DMS114 treated with DMSO at 0.1 percent for 48 hours (cell line): ENCODE data around the gene ASPN.

ENCODE experiments used
- DNase-seq: peaks from one replicate; lab custom pipeline; 2025; ENCODE audit not compliant: unreplicated experiment; lab: John Stamatoyannopoulos, UW

Gene ASPN

GRCh38 chr9:92482329-92482728 lies at the start of gene ASPN:
ASPN (minus strand) TSS chr9:92482506.
- DNase-seq = no peak

GRCh38 chr9:92530893-92531292 lies 48.6 kb upstream of the ASPN start:
- no peak for DNase-seq

- DNase-seq = no peak
These were observed 46.8 kb upstream of the ASPN start for GRCh38 chr9:92529124-92529523.

DNA sequence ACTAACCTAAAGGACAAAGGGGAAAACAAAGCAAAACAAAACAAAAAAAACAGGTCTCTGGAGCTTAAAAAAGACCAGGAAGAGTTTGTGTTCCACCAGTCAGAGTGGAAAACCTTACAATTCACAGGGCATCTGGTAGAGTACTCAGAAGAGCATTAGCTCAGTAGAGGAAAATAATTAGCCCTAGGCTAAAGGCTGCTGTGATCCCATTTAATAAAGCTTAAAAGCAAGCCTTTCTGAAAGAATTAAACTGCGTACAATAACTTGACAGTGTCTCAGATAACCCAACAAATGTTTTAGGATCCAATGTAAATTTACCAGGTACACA lies 46.2 kb upstream of the ASPN start:
- DNase-seq = no peak

- no peak for DNase-seq
These were observed 45.7 kb upstream of the ASPN start for GRCh38 chr9:92527832-92528521.

DNA sequence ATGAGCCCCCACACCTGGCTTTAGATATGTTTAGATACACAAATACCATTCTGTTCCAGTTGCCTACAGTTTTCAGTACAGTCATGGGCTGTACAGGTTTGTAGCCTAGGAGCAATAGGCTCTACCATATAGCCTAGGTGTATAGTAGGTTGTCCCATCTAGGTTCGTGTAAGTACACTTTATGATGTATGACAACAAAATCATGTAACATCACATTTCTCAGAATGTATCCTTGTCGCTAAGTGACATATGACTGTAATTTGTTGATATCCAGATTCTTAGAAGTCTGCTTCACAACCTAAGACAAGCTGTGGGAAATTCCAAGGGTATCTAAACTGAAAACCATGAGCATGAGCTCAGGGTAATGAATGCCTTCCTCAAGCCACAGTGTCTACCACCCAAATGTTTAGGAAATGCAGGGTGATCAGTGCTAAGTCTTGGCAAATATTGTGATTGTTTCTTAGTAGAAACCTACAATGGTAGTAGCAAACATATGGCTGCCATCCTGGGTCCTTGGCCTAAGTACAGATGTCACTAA lies 45.1 kb upstream of the ASPN start:
- DNase-seq = no peak

DNA sequence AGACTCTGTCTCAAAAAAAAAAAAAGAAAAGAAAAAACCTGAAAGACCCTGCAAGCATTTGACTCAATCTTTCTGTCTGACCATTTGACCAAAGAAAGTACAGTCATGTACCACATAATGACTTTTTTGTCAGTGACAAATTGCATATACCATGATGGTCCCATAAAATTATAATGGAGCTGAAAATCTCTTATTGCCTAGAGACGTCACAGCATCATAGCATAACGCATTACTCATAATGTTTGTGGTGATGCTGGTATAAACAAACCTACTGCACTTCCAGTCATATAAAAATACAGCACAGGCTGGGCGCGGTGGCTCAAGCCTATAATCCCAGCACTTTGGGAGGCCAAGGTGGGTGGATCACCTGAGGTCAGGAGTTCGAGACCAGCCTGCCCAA lies 43.0 kb upstream of the ASPN start:
- no peak for DNase-seq

GRCh38 chr9:92524881-92525280 lies 42.6 kb upstream of the ASPN start:
- DNase-seq = no peak

DNA sequence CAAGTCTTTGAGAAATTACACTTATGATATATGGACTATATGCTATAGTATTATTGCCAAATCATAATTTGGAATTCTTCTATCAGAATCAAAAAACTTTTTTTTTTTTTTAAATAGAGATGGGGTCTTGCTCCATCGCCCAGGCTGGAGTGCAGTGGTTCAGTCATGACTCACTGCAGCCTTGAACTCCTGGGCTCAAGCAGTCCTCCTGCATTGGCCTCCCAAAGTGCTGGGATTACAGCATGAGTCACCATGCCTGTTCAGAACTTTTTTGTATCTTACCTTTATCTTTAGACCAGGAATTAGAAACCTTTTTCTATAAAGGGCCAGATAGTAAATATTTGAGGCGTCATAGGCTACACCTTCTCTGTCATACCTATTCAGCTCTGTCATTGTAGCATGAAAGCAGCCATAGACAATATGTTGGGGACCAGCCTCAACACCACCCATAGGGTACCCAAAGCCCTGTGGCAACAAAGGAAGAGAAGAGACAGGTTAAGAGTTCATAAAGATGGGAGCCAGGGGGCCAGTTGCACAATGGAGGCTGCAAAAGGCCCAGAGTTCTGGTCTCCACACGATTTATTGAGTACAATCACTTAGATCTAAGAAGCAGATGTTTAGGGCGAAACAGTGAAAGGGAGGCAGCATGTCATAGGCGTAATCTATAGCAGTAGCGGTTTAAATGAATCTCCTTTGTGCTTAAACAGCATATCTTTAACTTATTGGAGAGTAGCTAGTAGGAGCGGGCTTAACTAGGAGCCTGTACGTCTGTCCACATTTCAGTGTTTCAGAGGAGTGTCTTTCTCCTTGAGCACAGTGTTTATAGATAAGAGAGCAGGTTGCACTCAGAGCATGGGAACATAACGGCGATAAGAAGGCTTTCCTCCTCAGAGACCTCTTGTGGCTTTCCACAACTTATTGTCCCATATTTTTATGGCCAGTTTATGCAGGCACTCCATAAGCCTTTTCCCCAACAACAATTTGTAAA lies 41.0 kb upstream of the ASPN start:
- DNase-seq = no peak

- no peak for DNase-seq
These were observed 38.5 kb upstream of the ASPN start for GRCh38 chr9:92520837-92521236.

DNA sequence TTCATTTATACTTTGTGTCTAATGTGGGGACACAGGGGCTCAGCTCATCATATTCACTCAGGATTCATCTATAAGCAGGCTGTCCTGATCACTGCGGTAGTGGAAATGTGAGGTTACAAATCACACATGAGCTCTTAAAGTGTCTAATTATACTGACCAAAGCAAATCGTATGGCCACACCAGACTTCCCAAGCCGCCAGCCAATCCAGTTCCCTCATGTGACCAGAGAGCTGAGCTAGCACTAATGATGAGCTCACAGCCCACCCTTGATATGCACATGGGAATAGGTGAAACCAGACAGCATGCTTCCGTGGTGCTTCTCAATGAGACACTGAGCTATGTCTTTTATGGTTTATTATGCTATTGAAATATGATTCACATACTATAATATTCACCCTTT lies 35.9 kb upstream of the ASPN start:
- DNase-seq = no peak

DNA sequence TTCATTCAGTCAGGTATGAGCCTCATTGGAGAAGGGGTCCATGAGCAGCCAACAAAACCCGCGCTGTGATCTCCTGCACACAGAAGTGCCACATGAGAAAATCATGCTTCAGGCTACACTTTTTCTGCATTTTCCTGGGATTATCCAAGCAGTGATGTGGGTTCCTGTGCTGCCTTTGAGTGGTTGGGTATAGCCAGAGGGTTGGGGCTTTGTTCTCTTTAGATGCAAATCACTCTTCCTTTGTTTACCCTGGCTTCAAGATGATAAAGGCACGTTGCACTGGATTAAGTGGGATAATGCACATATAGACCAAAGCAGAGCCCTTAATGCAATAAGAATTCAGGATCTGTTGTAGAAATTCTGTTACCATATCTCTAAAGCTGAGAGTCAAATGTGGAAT lies 34.7 kb upstream of the ASPN start:
- no peak for DNase-seq

DNA sequence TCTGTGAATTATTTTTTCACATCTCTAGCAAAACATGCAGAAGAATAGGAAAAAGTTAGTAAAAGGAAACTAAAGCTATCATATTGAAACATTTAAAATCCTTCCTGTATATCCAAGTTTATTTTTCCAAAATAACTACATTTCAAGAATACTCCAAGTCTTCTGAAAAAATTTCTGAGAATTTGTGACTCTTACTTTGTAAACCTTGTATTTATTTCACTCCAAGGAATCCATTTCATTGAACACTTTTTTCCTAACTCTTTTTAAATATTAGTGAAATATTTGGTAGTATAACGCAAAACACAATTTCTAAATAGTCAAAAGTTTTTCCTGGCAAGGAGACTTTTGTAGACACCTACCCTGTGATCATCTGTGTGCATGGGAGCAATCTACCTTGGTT lies 34.2 kb upstream of the ASPN start:
- no peak for DNase-seq

DNA sequence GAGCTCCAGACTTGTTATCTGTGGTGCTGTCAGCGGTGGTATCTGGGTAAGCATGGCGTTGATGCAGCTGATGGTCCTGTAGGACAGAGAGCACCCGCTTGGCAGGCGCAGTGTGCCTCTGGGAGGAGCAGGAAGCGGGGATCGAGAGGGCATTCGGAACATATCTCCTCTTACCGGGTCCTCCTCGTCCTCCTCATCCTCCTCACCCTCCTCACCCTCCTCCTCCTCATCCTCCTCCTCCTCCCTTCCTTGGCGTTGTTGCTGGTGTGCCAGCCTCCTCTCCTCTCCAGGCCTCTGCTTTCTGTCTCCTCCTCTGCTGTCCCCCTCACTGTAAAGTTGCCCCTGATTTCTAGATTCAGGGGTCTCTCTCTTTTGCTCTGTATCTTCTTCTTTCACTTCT lies 32.3 kb upstream of the ASPN start:
- no peak for DNase-seq

- DNase-seq = no peak
These were observed 31.0 kb upstream of the ASPN start for GRCh38 chr9:92513349-92513748.

GRCh38 chr9:92512622-92513021 lies 30.3 kb upstream of the ASPN start:
- no peak for DNase-seq

DNA sequence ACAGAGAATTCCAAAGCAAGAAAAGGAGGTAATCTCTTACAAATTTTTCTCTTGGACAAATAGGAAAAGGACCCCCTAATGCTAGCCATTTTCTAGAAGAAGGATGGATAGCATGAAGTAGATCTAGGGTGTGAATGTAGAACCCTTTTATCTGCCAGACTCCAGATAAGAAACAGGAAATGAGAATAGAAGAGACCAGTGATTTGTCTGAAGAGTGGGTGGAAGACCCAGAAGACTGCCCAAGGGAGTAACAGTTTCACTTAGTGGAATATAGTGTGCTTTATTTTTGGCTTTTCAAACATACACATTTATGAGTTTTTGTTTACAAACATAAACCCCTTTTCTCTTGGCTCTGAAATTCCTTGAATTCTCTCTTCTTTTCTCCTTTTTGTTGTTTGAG lies 28.4 kb upstream of the ASPN start:
- no peak for DNase-seq

GRCh38 chr9:92509050-92509449 lies 26.7 kb upstream of the ASPN start:
- no peak for DNase-seq

DNA sequence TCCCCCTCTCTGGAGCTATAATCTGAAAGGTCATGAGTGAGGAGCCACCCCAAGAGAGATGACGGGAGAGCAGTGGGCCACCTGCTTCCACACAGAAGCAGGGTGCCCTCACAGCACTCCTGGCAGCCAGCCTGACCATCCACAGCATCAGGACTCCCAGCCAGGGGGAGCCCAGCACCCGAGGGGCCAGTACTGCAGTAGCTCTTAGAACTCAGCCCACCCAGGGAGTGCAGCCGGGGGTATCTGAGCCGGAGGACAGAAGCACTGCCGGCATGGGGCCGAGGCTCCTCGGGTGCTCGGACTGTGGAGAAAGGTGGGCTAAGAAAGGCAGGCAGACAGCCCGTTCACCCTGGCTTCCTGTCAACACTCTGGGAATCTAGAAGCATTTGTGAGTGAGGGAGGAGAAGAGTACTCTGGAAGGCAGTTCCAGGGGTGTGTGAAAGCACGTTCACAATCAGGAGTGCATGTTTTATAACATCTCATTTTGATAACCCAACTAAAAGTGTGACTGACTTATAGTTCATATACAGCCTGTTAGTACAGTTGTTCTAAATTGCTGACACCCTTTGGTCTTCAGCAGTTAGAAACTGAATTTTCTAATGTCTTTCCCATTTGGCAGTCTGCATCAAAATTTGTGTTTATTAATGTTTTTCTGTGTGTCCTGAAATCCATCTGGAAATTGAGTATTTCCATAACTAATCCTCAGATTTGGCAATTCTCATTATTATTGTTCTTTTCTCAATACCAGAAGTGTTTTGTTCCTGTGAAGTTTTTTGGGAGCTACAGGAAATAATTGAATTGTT lies 25.9 kb upstream of the ASPN start:
- no peak for DNase-seq

DNA sequence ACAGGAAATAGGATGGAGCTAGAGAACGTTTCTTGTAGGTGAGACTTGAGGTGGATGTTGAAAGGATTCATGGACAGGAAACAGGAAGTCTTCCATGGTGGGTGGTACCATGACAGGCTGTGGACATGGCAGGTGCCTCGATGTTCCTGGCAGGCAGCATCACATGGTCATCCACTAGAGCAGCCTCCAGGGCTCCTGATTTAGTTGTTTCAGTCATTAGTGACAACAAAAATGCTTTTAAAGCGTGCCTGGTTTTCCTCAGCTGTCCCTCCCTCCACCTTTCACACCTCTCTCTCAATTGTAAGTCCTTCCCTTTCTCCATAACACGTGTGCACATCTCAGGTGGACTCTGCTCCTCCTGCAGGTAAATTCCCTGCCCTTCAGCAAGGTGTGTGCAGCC lies 25.2 kb upstream of the ASPN start:
- no peak for DNase-seq

- DNase-seq = no peak
These were observed 24.7 kb upstream of the ASPN start for GRCh38 chr9:92507005-92507404.
